Natural killer cell treated with Interleukin-12 subunit alpha and Interleukin-12 subunit beta and Interleukin-15 and Interleukin-18, amount 100 ng/mL, for 72 hours (primary cell): ENCODE measurements around the gene TDRD1. TPM values are rescaled to one million over a fixed set of nuclear protein-coding genes. Genes with fewer than 3 reads are reported as not detected.

Source experiments
- total RNA-seq, 2 donors: library from RNA; stranded (reverse); gene quantifications; one replicate each; pipeline ENCODE4 v1.2.3, GENCODE V29; 2022

TDRD1 gene
- total RNA-seq, 2 donors from 2014 or later, result 0.24 TPM; not detected in 1

Other genes starting within 250 kb of the TDRD1 start
- gene ADRB1, start 135.5 kb upstream of the TDRD1 start, total RNA-seq, result 1 to 10 TPM; 1.3 to 1.6 TPM
- gene CCDC186, start 5.2 kb upstream of the TDRD1 start, total RNA-seq, result 10 to 100 TPM; 22.4 to 24.1 TPM
- not detected for gene VWA2, start 59.9 kb downstream of the TDRD1 start, total RNA-seq
- 1 to 10 TPM; 1.3 to 8.8 TPM for gene AFAP1L2, start 225.1 kb downstream of the TDRD1 start, total RNA-seq